ENCODE results near the gene MSANTD1.

GRCh38 chr4:3229964-3230363 lies 19.0 kb upstream of the MSANTD1 start:
- TF ChIP-seq CTCF (IDR thresholded peaks at IDR 0.05; ENCODE audit: low read depth, low read length, missing input control) (no peak), GABPA (IDR thresholded peaks at IDR 0.05 in 1 of 2, conservative IDR thresholded peaks at IDR 0.05 in 1 of 2) (no peak), REST (IDR thresholded peaks at IDR 0.05) (no peak), ZBTB33 (IDR thresholded peaks at IDR 0.05) (no peak), HNF4A (conservative IDR thresholded peaks at IDR 0.05) (no peak)
